GM12878 (cell line): ENCODE data around the gene GGT6. TPM values are rescaled to one million over a fixed set of nuclear protein-coding genes. Genes with fewer than 3 reads are reported as not detected.

Experiments
- ATAC-seq: fragments of 200-7000 bp; cut with Tn5 transposase; 3 replicates; pipeline ENCODE4 v1.9.1; 2020; ENCODE audit warnings: mild to moderate bottlenecking, moderate library complexity
- BruUV-seq: library from RNA; stranded (reverse); fragments of 400-500 nt; replicated peaks from 2 replicates; lab custom pipeline; 2021; lab: Mats Ljungman, UMichigan
- CTCF ChIA-PET: fragments of 300-600 bp; sonication (Branson Sonifier 250); formaldehyde crosslinking; extraction: SDS; loops from one replicate; lab custom pipeline; 2021; ENCODE audit warnings: inconsistent platforms; lab: Yijun Ruan, JAX
- POLR2A ChIA-PET: fragments of 350-600 bp; formaldehyde crosslinking; extraction: SDS; loops from one replicate; lab custom pipeline; 2021; ENCODE audit warnings: inconsistent platforms; lab: Charles Lee
- RAD21 ChIA-PET: fragments of 300-600 bp; sonication (Branson Sonifier 250); formaldehyde crosslinking; loops from one replicate; lab custom pipeline; 2023; ENCODE audit warnings: antibody characterized with exemption; ENCODE audit not compliant: unreplicated experiment; lab: Charles Lee
- SMC1A ChIA-PET: fragments of 300-600 bp; sonication (Branson Sonifier 250); formaldehyde crosslinking; loops from one replicate; lab custom pipeline; 2023; ENCODE audit not compliant: unreplicated experiment, uncharacterized antibody; lab: Charles Lee
- DNase-seq: peaks from one replicate; pipeline ENCODE4 v3.0.0-alpha.2; 2011; ENCODE audit warnings: low read depth, low spot score
- FAIRE-seq: peaks from 3 replicates; lab custom pipeline; 2011; peaks lifted over from hg19 to GRCh38; lab: Jason Lieb, UNC
- H2AFZ ChIP-seq: 2 replicates; pipeline ENCODE4 v1.6.0; 2011; ENCODE audit warnings: low read depth, low read length, control low read depth; ENCODE audit not compliant: control insufficient read depth
- H3K27ac ChIP-seq: 2 replicates; pipeline ENCODE4 v1.5.1; 2011; ENCODE audit warnings: control low read depth; ENCODE audit not compliant: control insufficient read depth, insufficient read depth
- H3K27me3 ChIP-seq, 2 experiments: replicated peaks in 1 of 2; 2 replicates each; pipeline versions ENCODE4 v1.6.0 to v1.6.1; 2011; ENCODE audit warnings: low read length in 1 of 2; ENCODE audit not compliant: control insufficient read depth in 2 of 2, insufficient read depth in 2 of 2
- H3K36me3 ChIP-seq, 2 experiments: 2 replicates each; pipeline ENCODE4 v1.5.1; 2011; ENCODE audit warnings: low read length in 1 of 2; ENCODE audit not compliant: control insufficient read depth in 2 of 2, insufficient read depth in 2 of 2
- H3K4me1 ChIP-seq: 2 replicates; pipeline ENCODE4 v1.6.1; 2011; ENCODE audit warnings: mild to moderate bottlenecking, low read length, moderate library complexity, mixed read lengths; ENCODE audit not compliant: control insufficient read depth, insufficient read depth
- H3K4me2 ChIP-seq: 2 replicates; pipeline ENCODE4 v1.6.0; 2011; ENCODE audit warnings: control low read depth; ENCODE audit not compliant: control insufficient read depth, insufficient read depth
- H3K4me3 ChIP-seq: fragments of 200-600 bp; sonication (generic); 2 replicates; pipeline ENCODE4 v1.5.1; 2016
- H3K79me2 ChIP-seq: 2 replicates; pipeline ENCODE4 v1.6.0; 2011; ENCODE audit warnings: low read length; ENCODE audit not compliant: control insufficient read depth, insufficient read depth
- H3K9ac ChIP-seq: 2 replicates; pipeline ENCODE4 v1.8.0; 2011; ENCODE audit warnings: low read length, control low read depth, mixed read lengths; ENCODE audit not compliant: control insufficient read depth, insufficient read depth
- H3K9me3 ChIP-seq: replicated peaks from 3 replicates; pipeline ENCODE4 v1.5.1; 2011; ENCODE audit warnings: mild to moderate bottlenecking, low read length; ENCODE audit not compliant: control insufficient read depth, insufficient read depth
- H4K20me1 ChIP-seq: 2 replicates; pipeline ENCODE4 v1.6.0; 2011; ENCODE audit not compliant: control insufficient read depth, insufficient read depth
- CBFB ChIP-seq: IDR thresholded peaks from 2 replicates; pipeline ENCODE4 v1.6.1; 2016; ENCODE audit warnings: antibody characterized with exemption, low read depth
- E4F1 ChIP-seq: fragments of 450-650 bp; IDR thresholded peaks from 2 replicates; pipeline ENCODE4 v1.6.1; 2018; ENCODE audit warnings: borderline replicate concordance, mild to moderate bottlenecking; ENCODE audit not compliant: partially characterized antibody
- GABPA ChIP-seq: IDR thresholded peaks from 2 replicates; pipeline ENCODE4 v1.6.1; 2014; ENCODE audit warnings: antibody characterized with exemption, low read depth, mild to moderate bottlenecking, inconsistent platforms
- HDAC6 ChIP-seq: fragments of 200-600 bp; sonication (generic); IDR thresholded peaks from one replicate; pipeline ENCODE4 v1.8.0; 2017; ENCODE audit warnings: antibody characterized with exemption; ENCODE audit not compliant: unreplicated experiment
- IRF4 ChIP-seq: IDR thresholded peaks from 2 replicates; pipeline ENCODE4 v1.6.1; 2011; ENCODE audit warnings: low read depth, low read length
- MTA3 ChIP-seq: IDR thresholded peaks from 2 replicates; pipeline ENCODE4 v1.6.1; 2012; ENCODE audit warnings: low read length, inconsistent platforms, borderline replicate concordance
- NR2F1 ChIP-seq: fragments of 450-650 bp; conservative IDR thresholded peaks from 2 replicates; pipeline ENCODE4 v1.6.1; 2017; ENCODE audit warnings: mild to moderate bottlenecking
- POLR2A ChIP-seq: IDR thresholded peaks from 2 replicates; pipeline ENCODE4 v1.6.1; 2011; ENCODE audit warnings: low read depth, mild to moderate bottlenecking, low read length
- SUZ12 ChIP-seq: fragments of 200-600 bp; sonication (generic); IDR thresholded peaks from one replicate; pipeline ENCODE4 v1.6.1; 2018; ENCODE audit warnings: antibody characterized with exemption, mild to moderate bottlenecking; ENCODE audit not compliant: unreplicated experiment
- WGBS: methylation state at CpG from one replicate; pipeline ENCODE4 v1.1.6; 2016; ENCODE audit warnings: low lambda C conversion rate; ENCODE audit not compliant: insufficient replicate concordance, insufficient coverage; ENCODE audit errors: missing lambda C conversion rate; 5-methylcytosine and 5-hydroxymethylcytosine counted together
- in situ Hi-C: fragments of 300-500 bp; cut with MboI; formaldehyde crosslinking; loops from 9 replicates; pipeline ENCODE4 v1.14.3; 2018; ENCODE audit warnings: mixed read lengths
- intact Hi-C: fragments of 100-400 bp; cut with micrococcal nuclease; formaldehyde crosslinking; loops from one replicate; pipeline ENCODE4 v1.14.2; 2022; ENCODE audit not compliant: unreplicated experiment
- polyA plus RNA-seq, 11 experiments: library from polyadenylated mRNA; depleted of rRNA in 4 of 11; unstranded in 6 of 11; stranded (reverse) in 5 of 11; fragments of >200 nt; fragmentation: Nextera tagmentation in 4 of 11; fragmentation: Illumina TruSeq in 1 of 11; extraction: Ambion mirVana in 4 of 11; extraction: Trizol in 1 of 11; gene quantifications; 1 replicate in 1 of 11; 2 replicates in 10 of 11; pipeline versions ENCODE4 v1.2.1 to v1.2.3, GENCODE V29; 2011 to 2016; ENCODE audit warnings: inconsistent platforms in 2 of 11, missing spikeins in 2 of 11, low read depth in 1 of 11
- total RNA-seq, 4 experiments: library from RNA; depleted of rRNA in 3 of 4; stranded (reverse); fragments of >200 nt in 3 of 4; fragmentation: Illumina TruSeq in 1 of 4; extraction: Trizol in 1 of 4; gene quantifications; 2 replicates each; pipeline versions ENCODE4 v1.2.1 to v1.2.3, GENCODE V29; 2013 to 2021

GGT6 gene
- total and polyA plus RNA-seq, 10 of the 15 experiments (the other 5 are each of a cell fraction or from before 2014, with no cell fraction given), result 0.01 to 0.26 (median 0.13) TPM; not detected in 5

- Histone ChIP-seq H3K4me1 (no peaks in the 10 kb centered on the region), H3K4me3 (no peak within 1 kb of the TSS), H2AFZ (no peak within 1 kb of the TSS), H3K79me2 (no peaks in the 10 kb centered on the region), H4K20me1 (no peaks in the 10 kb centered on the region; the same call in none of the 2 replicates), H3K4me2 (peak within 1 kb of the TSS; percentile 17; the same call in 1 of the 2 replicates), H3K27ac (no peak within 1 kb of the TSS), H3K36me3 (no peaks in the 10 kb centered on the region)
- no TSS peak for BruUV-seq
- no peak for FAIRE-seq
- no peak for DNase-seq
- ChIA-PET RAD21 (no interaction called here), SMC1A (no interaction called here), POLR2A (no interaction called here), CTCF (no interaction called here)
- in situ Hi-C loops, result no loop called here
- 4% methylated on average over 68 of the region's 100 CpGs for WGBS
- no peak for TF ChIP-seq GABPA
- no peak for TF ChIP-seq E4F1
- TF ChIP-seq MTA3, result no peak
- TF ChIP-seq SUZ12, result peak; percentile 88
- TF ChIP-seq IRF4, result no peak
- TF ChIP-seq CBFB, result no peak
- no peak for TF ChIP-seq NR2F1
- TF ChIP-seq POLR2A, result no peak
- peak; percentile 92 for TF ChIP-seq HDAC6
- TF ChIP-seq, all 136 proteins: peak for 2
- intact Hi-C loops, result no loop called here
- H3K9me3 ChIP-seq, result no peaks in the 10 kb centered on the region; the same call in 2 of the 3 replicates
- H3K9ac ChIP-seq, result no peak within 1 kb of the TSS
- no peak; the same call in 2 of the 3 replicates for ATAC-seq
- peaks cover 8% of the 10 kb centered on the region in 2 experiments for H3K27me3 ChIP-seq
These were observed 23.9 kb upstream of the GGT6 start, which contains the start of gene SMTNL2 for GRCh38 chr17:4584101-4584916. Gene SMTNL2, plus strand, starts transcription at chr17:4584529. Its CDS starts 77 bp downstream, at chr17:4584606.
